Calu3 (cell line): ENCODE measurements around the gene DHX58. TPM values are rescaled to one million over a fixed set of nuclear protein-coding genes. Genes with fewer than 3 reads are reported as not detected.

Experiments
- BruUV-seq: library from RNA; stranded (reverse); fragments of 400-500 nt; replicated peaks from 2 replicates; lab custom pipeline; 2021; lab: Mats Ljungman, UMichigan
- CTCF ChIA-PET: fragments of 300-600 bp; sonication (Branson Sonifier 250); formaldehyde crosslinking; loops from one replicate; lab custom pipeline; 2022; ENCODE audit warnings: antibody characterized with exemption; lab: Charles Lee
- DNase-seq: peaks from one replicate; pipeline ENCODE4 v3.0.0; 2022
- H3K27ac Mint-ChIP-seq: one replicate; pipeline ENCODE4 v1.8.0; 2022; ENCODE audit warnings: mixed read lengths; ENCODE audit not compliant: unreplicated experiment
- H3K27me3 Mint-ChIP-seq: one replicate; pipeline ENCODE4 v1.8.0; 2022; ENCODE audit warnings: mixed read lengths; ENCODE audit not compliant: unreplicated experiment
- H3K36me3 Mint-ChIP-seq: one replicate; pipeline ENCODE4 v1.8.0; 2022; ENCODE audit warnings: mild to moderate bottlenecking, moderate library complexity, mixed read lengths; ENCODE audit not compliant: insufficient read depth, unreplicated experiment
- H3K4me1 Mint-ChIP-seq: one replicate; pipeline ENCODE4 v1.8.0; 2022; ENCODE audit warnings: mild to moderate bottlenecking, low read depth, mixed read lengths; ENCODE audit not compliant: unreplicated experiment
- H3K4me3 Mint-ChIP-seq: one replicate; pipeline ENCODE4 v1.8.0; 2022; ENCODE audit warnings: mild to moderate bottlenecking, low read depth, moderate library complexity, mixed read lengths; ENCODE audit not compliant: unreplicated experiment
- H3K9me3 Mint-ChIP-seq: one replicate; pipeline ENCODE4 v1.8.0; 2022; ENCODE audit warnings: low read depth, mixed read lengths; ENCODE audit not compliant: unreplicated experiment
- CTCF ChIP-seq: fragments of 200-600 bp; IDR thresholded peaks from one replicate; pipeline ENCODE4 v1.8.0; 2022; ENCODE audit warnings: antibody characterized with exemption; ENCODE audit not compliant: unreplicated experiment
- intact Hi-C: fragments of 100-400 bp; cut with micrococcal nuclease; formaldehyde crosslinking; loops from one replicate; pipeline ENCODE4 v1.10.0; 2022; ENCODE audit not compliant: unreplicated experiment
- total RNA-seq: library from RNA; stranded (reverse); gene quantifications from 2 replicates; pipeline ENCODE4 v1.2.3, GENCODE V29; 2022

DHX58 gene
- total RNA-seq, 1 experiment from 2014 or later, result 45.6 TPM

GRCh38 chr17:42096360-42097111, 16.0 kb downstream of the DHX58 start:
- H3K4me1 Mint-ChIP-seq, result peaks cover 7% of the 10 kb centered on the region
- no peak overlapping the region for H3K27ac Mint-ChIP-seq
- H3K4me3 Mint-ChIP-seq, result no peak overlapping the region
- intact Hi-C loops, result no loop called here
- BruUV-seq, result no TSS peak
- CTCF ChIA-PET, result interaction anchor here (0.6 to 1.7 kb wide), 6 partner anchors 9 to 186 kb away, joined by 3 to 7 read pairs (median 4); partner anchors contain the start of genes DHX58 and NKIRAS2
- no peak for TF ChIP-seq CTCF
- no peak for DNase-seq
- H3K9me3 Mint-ChIP-seq, result no peaks in the 10 kb centered on the region
- H3K27me3 Mint-ChIP-seq, result peaks cover 47% of the 10 kb centered on the region
- H3K36me3 Mint-ChIP-seq, result no peaks in the 10 kb centered on the region

- CTCF ChIA-PET, result interaction anchor here (0.6 kb wide), 1 partner anchor 26 kb away, joined by 4 read pairs; no protein-coding TSS in a partner anchor
- no peak for TF ChIP-seq CTCF
- peaks cover 7% of the 10 kb centered on the region for H3K4me1 Mint-ChIP-seq
- H3K36me3 Mint-ChIP-seq, result no peaks in the 10 kb centered on the region
- intact Hi-C loops, result no loop called here
- no peak overlapping the region for H3K27ac Mint-ChIP-seq
- H3K9me3 Mint-ChIP-seq, result no peaks in the 10 kb centered on the region
- no TSS peak for BruUV-seq
- peaks cover 47% of the 10 kb centered on the region for H3K27me3 Mint-ChIP-seq
- no peak overlapping the region for H3K4me3 Mint-ChIP-seq
- no peak for DNase-seq
These were observed 18.0 kb downstream of the DHX58 start for GRCh38 chr17:42094375-42095069.

DNA sequence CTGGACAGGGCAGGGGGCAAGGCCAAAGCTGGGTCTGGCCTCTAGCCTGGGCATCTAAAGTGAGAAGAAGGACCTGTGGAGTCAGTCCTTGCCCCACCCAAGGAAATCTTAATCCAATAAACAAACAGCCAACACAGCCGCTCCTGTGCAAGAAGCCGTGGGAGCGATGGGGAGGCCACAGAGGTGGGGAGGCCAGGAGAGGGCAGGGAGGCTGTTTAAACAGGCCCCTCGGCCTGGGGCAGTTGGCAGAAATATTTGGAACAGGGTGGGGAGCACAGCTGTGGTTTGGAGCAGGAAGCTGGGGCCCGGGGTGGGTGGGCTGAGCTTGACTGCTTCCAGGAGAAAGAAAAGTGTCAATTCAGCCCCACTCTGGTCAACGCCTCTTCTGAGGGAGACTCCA, 19.6 kb downstream of the DHX58 start:
- H3K27me3 Mint-ChIP-seq, result peaks cover 31% of the 10 kb centered on the region
- H3K9me3 Mint-ChIP-seq, result no peaks in the 10 kb centered on the region
- CTCF ChIA-PET, result no interaction called here
- no peak for TF ChIP-seq CTCF
- DNase-seq, result no peak
- no TSS peak for BruUV-seq
- H3K36me3 Mint-ChIP-seq, result peaks cover 5% of the 10 kb centered on the region
- H3K4me3 Mint-ChIP-seq, result no peak overlapping the region
- no peak overlapping the region for H3K27ac Mint-ChIP-seq
- intact Hi-C loops, result no loop called here
- H3K4me1 Mint-ChIP-seq, result peaks cover 20% of the 10 kb centered on the region

DNA sequence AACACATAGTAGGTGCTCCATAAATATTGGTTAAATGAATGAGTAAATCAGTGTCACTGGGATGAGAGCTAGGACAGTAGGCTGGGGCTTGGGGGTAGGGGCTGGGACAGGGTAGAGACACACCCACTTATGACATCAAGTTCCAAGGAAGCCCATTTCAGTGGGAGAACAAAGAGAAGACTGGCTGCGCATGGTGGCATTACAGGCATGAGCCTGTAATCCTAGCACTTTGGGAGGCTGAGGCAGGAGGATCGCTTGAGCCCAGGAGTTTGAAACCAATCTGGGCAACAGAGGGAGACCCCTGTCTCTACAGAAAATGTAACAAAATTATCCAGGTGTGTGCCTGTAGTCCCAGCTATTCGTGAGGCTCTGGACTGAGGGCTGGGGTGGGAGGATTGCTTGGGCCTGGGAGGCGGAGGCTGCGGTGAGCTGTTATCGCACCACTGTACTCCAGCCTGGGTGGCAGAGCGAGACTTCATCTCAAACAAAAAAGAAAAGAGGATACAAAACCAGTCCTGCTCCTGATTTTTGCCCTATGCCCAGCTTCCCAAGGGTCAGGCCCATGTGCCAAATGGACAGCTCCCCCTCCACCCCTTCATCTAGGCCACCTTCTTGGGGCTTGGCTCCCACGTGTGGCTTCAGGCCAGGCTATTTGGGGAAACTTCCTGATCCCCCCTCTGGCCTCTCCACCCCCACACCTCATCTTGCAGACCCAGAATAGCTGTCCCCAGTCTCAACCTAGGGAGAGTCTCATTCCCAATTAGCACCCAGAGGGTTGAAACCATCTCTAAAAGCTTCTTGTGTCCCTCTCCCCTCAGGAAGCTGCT, 21.3 kb downstream of the DHX58 start:
- Mint-ChIP-seq H3K27me3 (peaks cover 15% of the 10 kb centered on the region), H3K4me1 (peaks cover 23% of the 10 kb centered on the region), H3K4me3 (no peak overlapping the region), H3K36me3 (peaks cover 5% of the 10 kb centered on the region), H3K27ac (no peak overlapping the region), H3K9me3 (no peaks in the 10 kb centered on the region)
- CTCF ChIA-PET, result interaction anchor here (0.5 to 1.2 kb wide), 4 partner anchors 10 to 332 kb away, joined by 3 to 4 read pairs (median 3); partner anchors contain the start of genes CAVIN1 and JUP
- BruUV-seq, result no TSS peak
- no peak for DNase-seq
- no peak for TF ChIP-seq CTCF
- intact Hi-C loops, result no loop called here
